ENCODE data around the gene PGAP3. TPM values are rescaled to one million over a fixed set of nuclear protein-coding genes. Genes with fewer than 3 reads are reported as not detected.
A peak's percentile ranks its signal among the peaks of the same experiment; 100 is the strongest.

Gene PGAP3
- total RNA-seq, 2 experiments from 2014 or later, result 6.4 to 7.4 TPM

GRCh38 chr17:39684369-39685192 is 3.3 kb downstream of the PGAP3 start:
- DNase-seq (no peak), ATAC-seq (no peak)
- peaks cover 8% of the 10 kb centered on the region for H3K36me3 Mint-ChIP-seq (ENCODE audit: low read depth)
- intact Hi-C loops (cut with micrococcal nuclease), result loop anchor here (5.0 kb wide), 1 partner anchor 48 kb away; the partner anchor contains the start of gene MIEN1
- no peaks in the 10 kb centered on the region for H3K9me3 Mint-ChIP-seq
- TF ChIP-seq, protein P1, sequence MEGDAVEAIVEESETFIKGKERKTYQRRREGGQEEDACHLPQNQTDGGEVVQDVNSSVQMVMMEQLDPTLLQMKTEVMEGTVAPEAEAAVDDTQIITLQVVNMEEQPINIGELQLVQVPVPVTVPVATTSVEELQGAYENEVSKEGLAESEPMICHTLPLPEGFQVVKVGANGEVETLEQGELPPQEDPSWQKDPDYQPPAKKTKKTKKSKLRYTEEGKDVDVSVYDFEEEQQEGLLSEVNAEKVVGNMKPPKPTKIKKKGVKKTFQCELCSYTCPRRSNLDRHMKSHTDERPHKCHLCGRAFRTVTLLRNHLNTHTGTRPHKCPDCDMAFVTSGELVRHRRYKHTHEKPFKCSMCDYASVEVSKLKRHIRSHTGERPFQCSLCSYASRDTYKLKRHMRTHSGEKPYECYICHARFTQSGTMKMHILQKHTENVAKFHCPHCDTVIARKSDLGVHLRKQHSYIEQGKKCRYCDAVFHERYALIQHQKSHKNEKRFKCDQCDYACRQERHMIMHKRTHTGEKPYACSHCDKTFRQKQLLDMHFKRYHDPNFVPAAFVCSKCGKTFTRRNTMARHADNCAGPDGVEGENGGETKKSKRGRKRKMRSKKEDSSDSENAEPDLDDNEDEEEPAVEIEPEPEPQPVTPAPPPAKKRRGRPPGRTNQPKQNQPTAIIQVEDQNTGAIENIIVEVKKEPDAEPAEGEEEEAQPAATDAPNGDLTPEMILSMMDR (IDR thresholded peaks at IDR 0.05), result no peak
- ChIA-PET POLR2A (interaction anchor here (1.3 kb wide), 1 partner anchor 45 kb away, joined by 3 read pairs; no protein-coding TSS in a partner anchor), CTCF (interaction anchor here (1.1 kb wide), 1 partner anchor 61 kb away, joined by 3 read pairs; no protein-coding TSS in a partner anchor)
- H3K27ac Mint-ChIP-seq, result no peak overlapping the region
- H3K27me3 Mint-ChIP-seq, result no peaks in the 10 kb centered on the region
- no peak overlapping the region for H3K4me3 Mint-ChIP-seq
- peaks cover 37% of the 10 kb centered on the region for H3K4me1 Mint-ChIP-seq (ENCODE audit: low read depth)

- TF ChIP-seq, protein P1 (IDR thresholded peaks at IDR 0.05), result no peak
- no peaks in the 10 kb centered on the region for H3K9me3 Mint-ChIP-seq
- no peaks in the 10 kb centered on the region for H3K27me3 Mint-ChIP-seq
- no peak overlapping the region for H3K4me3 Mint-ChIP-seq
- ChIA-PET POLR2A (interaction anchor here (1.1 kb wide), 1 partner anchor 9 kb away, joined by 3 read pairs; no protein-coding TSS in a partner anchor), CTCF (interaction anchor here (1.0 to 3.3 kb wide), 4 partner anchors 30 to 62 kb away, joined by 3 to 15 read pairs (median 4); partner anchors contain the start of gene MIEN1)
- ATAC-seq (no peak), DNase-seq (no peak)
- intact Hi-C loops (cut with micrococcal nuclease), result no loop called here
- peaks cover 8% of the 10 kb centered on the region for H3K36me3 Mint-ChIP-seq (ENCODE audit: low read depth)
- no peak overlapping the region for H3K27ac Mint-ChIP-seq
- peaks cover 42% of the 10 kb centered on the region for H3K4me1 Mint-ChIP-seq (ENCODE audit: low read depth)
Observed at GRCh38 chr17:39683295-39683939, 4.4 kb downstream of the PGAP3 start.

- intact Hi-C loops (cut with micrococcal nuclease), result no loop called here
Observed at GRCh38 chr17:39679521-39680192, 8.2 kb downstream of the PGAP3 start.

GRCh38 chr17:39678340-39679116 is 9.3 kb downstream of the PGAP3 start:
- H3K9me3 Mint-ChIP-seq, result no peaks in the 10 kb centered on the region
- ChIA-PET CTCF (interaction anchor here (0.9 to 7.3 kb wide), 12 partner anchors 10 to 75 kb away, joined by 3 to 43 read pairs (median 4); partner anchors contain the start of genes MIEN1, PGAP3 and PNMT), POLR2A (interaction anchor here (0.6 to 3.5 kb wide), 9 partner anchors 9 to 51 kb away, joined by 3 to 16 read pairs (median 3); partner anchors contain the start of genes MIEN1, PGAP3, PNMT and STARD3)
- H3K4me3 Mint-ChIP-seq, result no peak overlapping the region
- peaks cover 64% of the 10 kb centered on the region for H3K4me1 Mint-ChIP-seq (ENCODE audit: low read depth)
- intact Hi-C loops (cut with micrococcal nuclease), result no loop called here
- no peaks in the 10 kb centered on the region for H3K27me3 Mint-ChIP-seq
- TF ChIP-seq, protein P1 (IDR thresholded peaks at IDR 0.05), result no peak
- ATAC-seq (no peak), DNase-seq (no peak)
- H3K27ac Mint-ChIP-seq, result peak overlapping the region; percentile 89
- peaks cover 2% of the 10 kb centered on the region for H3K36me3 Mint-ChIP-seq (ENCODE audit: low read depth)

More at GRCh38 chr17:39679521-39680192, 8.2 kb downstream of the PGAP3 start:
- DNase-seq (peak; percentile 58), ATAC-seq (peak; percentile 71)
- ChIA-PET CTCF (interaction anchor here (0.9 to 7.3 kb wide), 11 partner anchors 8 to 74 kb away, joined by 3 to 43 read pairs (median 5); partner anchors contain the start of genes MIEN1, PGAP3 and PNMT), POLR2A (interaction anchor here (0.6 to 3.5 kb wide), 10 partner anchors 8 to 58 kb away, joined by 3 to 16 read pairs (median 3); partner anchors contain the start of genes MIEN1, PGAP3 and PNMT)
- peak overlapping the region; percentile 89 for H3K27ac Mint-ChIP-seq
- H3K9me3 Mint-ChIP-seq, result no peaks in the 10 kb centered on the region
- H3K4me1 Mint-ChIP-seq (ENCODE audit: low read depth), result peaks cover 64% of the 10 kb centered on the region
- peaks cover 4% of the 10 kb centered on the region for H3K36me3 Mint-ChIP-seq (ENCODE audit: low read depth)
- H3K4me3 Mint-ChIP-seq, result no peak overlapping the region
- H3K27me3 Mint-ChIP-seq, result no peaks in the 10 kb centered on the region
- TF ChIP-seq, protein P1 (IDR thresholded peaks at IDR 0.05), result no peak

Data from activated CD8-positive, alpha-beta T cell treated with anti-CD3 and anti-CD28 coated beads for 36 hours (primary cell).